ENCODE measurements around the gene DLGAP1. TPM values are rescaled to one million over a fixed set of nuclear protein-coding genes. Genes with fewer than 3 reads are reported as not detected.

DLGAP1 gene
- total and polyA plus RNA-seq, 3 experiments from 2014 or later, result 0.07 to 0.46 TPM; not detected in 1

DNA sequence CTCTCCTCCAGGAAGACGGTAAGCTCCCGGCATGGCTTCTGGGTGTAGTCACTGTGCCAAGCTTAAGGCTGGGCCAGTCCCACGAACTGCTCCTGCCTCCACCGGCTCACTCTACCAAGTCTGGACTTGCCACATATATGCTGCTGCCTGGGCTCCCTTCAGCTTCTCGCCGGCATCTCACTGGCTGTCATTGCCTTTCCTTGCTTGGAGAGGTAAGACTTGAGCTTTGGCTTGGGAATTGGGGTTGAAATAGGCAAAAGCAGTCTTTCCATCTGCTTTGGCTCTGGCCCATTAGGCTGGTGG is 524.1 kb downstream of the DLGAP1 start:
- H3K27me3 Mint-ChIP-seq, result peaks cover 0 to 8% of the 10 kb centered on the region in 2 donors
- H3K36me3 Mint-ChIP-seq, result no peaks in the 10 kb centered on the region
- CTCF ChIA-PET, result no interaction called here

DNA sequence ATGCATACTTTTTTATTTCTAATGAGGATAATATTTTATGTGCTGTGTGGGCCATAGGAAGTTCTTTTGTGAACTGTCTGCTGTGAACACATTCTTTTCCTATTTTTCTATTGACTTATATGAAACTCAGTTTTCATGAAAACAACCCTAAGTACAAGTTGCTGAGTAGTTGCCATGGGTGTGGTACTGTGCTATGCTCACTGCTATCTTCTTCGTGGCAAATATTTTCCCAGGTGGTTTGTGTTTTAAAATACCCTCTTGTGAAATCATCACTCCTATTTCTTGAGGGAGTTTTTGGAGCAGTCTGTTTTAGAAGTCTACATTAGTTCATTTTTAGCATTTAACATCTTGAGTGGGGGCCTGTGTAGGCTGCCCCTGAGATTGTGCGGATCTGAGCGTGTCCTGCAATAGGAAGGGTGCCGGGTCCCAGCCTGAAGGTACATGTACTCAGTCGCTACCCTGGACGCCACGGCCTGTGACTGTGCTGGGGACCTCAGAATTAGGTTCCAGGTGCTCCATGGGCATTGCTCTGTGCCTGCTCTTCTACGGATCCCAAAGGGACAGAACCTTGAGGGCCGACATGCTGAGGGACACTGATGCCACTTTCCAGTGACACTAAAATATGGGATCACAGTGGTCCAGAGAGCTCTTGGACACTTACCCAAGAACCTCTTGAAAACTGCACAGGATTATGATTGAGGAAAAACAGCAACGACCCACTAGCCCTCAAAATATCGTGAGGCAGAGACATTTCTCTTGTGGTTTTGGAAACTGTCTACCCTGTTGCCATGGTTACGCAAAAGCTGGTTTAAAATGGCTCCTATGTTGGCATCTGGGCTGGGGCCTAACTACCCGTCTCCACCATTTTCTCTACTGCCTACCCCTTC is 524.7 kb downstream of the DLGAP1 start:
- Histone ChIP-seq H3K27ac (ENCODE audit: low read depth, low read length) (no peak overlapping the region), H3K27me3 (ENCODE audit: insufficient read depth, low read length, poor library complexity, severe bottlenecking) (no peaks in the 10 kb centered on the region), H3K4me1 (ENCODE audit: insufficient read depth, low read length) (no peaks in the 10 kb centered on the region), H3K36me3 (ENCODE audit: insufficient read depth, low read length) (no peaks in the 10 kb centered on the region), H3K9me3 (ENCODE audit: low read length) (no peaks in the 10 kb centered on the region), H3K4me3 (ENCODE audit: low read length) (no peak overlapping the region)
- POLR2A ChIA-PET, result no interaction called here
- Mint-ChIP-seq H3K9me3 (peaks cover 0 to 4% (median 2%) of the 10 kb centered on the region in 5 donors), H3K4me1 (no peaks in the 10 kb centered on the region), H3K27me3 (peaks cover under 1 to 9% of the 10 kb centered on the region in 2 donors), H3K36me3 (no peaks in the 10 kb centered on the region), H3K4me3 (no peak overlapping the region), H3K27ac (no peak overlapping the region)
- no peak for DNase-seq
- CTCF ChIA-PET, result no interaction called here

More for the DNA sequence above, 524.1 kb downstream of the DLGAP1 start:
- Histone ChIP-seq H3K4me3 (ENCODE audit: low read length) (no peak overlapping the region), H3K27me3 (ENCODE audit: insufficient read depth, low read length, poor library complexity, severe bottlenecking) (no peaks in the 10 kb centered on the region), H3K27ac (ENCODE audit: low read depth, low read length) (no peak overlapping the region), H3K36me3 (ENCODE audit: insufficient read depth, low read length) (no peaks in the 10 kb centered on the region), H3K9me3 (ENCODE audit: low read length) (no peaks in the 10 kb centered on the region), H3K4me1 (ENCODE audit: insufficient read depth, low read length) (no peaks in the 10 kb centered on the region)
- DNase-seq, result no peak
- no peak overlapping the region for H3K27ac Mint-ChIP-seq
- no peak overlapping the region for H3K4me3 Mint-ChIP-seq
- POLR2A ChIA-PET, result no interaction called here
- peaks cover 0 to 4% (median 2%) of the 10 kb centered on the region in 5 donors for H3K9me3 Mint-ChIP-seq
- no peaks in the 10 kb centered on the region for H3K4me1 Mint-ChIP-seq

DNA sequence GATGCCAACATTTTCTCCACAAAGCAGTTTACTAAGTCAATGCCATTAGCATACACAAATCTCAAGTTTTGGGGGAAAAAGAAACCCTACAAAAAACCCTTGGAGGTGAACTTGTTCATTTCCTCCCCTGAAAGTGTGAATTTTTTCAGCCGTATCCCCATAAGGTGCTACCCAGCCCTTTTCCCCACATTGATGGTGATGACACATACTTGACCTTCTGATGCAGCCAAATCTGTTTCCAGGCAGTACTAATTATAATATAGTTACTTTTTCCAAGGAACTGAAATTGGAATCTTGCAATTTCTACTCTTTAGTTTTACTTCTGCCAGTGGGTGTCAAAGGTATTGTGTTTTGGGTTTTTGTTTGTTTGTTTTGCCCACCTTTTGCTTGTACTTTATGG is 530.7 kb downstream of the DLGAP1 start:
- Histone ChIP-seq H3K4me3 (ENCODE audit: low read length) (no peak overlapping the region), H3K9me3 (ENCODE audit: low read length) (no peaks in the 10 kb centered on the region), H3K27me3 (ENCODE audit: insufficient read depth, low read length, poor library complexity, severe bottlenecking) (no peaks in the 10 kb centered on the region), H3K4me1 (ENCODE audit: insufficient read depth, low read length) (no peaks in the 10 kb centered on the region), H3K27ac (ENCODE audit: low read depth, low read length) (no peak overlapping the region), H3K36me3 (ENCODE audit: insufficient read depth, low read length) (no peaks in the 10 kb centered on the region)
- Mint-ChIP-seq H3K4me1 (no peaks in the 10 kb centered on the region), H3K4me3 (no peak overlapping the region), H3K36me3 (no peaks in the 10 kb centered on the region), H3K27me3 (peaks cover 3 to 20% of the 10 kb centered on the region in 2 donors), H3K9me3 (peaks cover 0 to 4% (median 2%) of the 10 kb centered on the region in 5 donors), H3K27ac (no peak overlapping the region)
- POLR2A ChIA-PET, result no interaction called here
- no peak for DNase-seq
- CTCF ChIA-PET, result no interaction called here

DNA sequence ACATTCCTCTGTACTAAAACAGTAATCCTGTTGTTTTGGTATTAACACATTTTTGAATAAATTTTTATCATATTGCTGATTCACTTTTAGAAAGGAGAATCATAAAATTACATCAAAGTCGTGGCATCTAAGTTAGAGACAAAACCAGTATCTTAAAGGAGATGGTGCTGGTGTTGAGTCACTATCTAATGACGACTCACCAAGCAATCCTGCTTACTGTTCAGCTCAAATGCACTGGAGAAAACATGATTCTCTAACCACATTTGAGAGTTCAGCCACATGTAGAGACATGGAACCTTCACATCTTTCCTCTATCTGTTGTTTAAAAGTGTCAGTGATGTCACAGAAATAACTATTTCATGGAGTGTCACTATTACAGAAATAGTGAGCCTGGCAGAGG is 531.4 kb downstream of the DLGAP1 start:
- Histone ChIP-seq H3K36me3 (ENCODE audit: insufficient read depth, low read length) (no peaks in the 10 kb centered on the region), H3K4me3 (ENCODE audit: low read length) (no peak overlapping the region), H3K27ac (ENCODE audit: low read depth, low read length) (no peak overlapping the region), H3K27me3 (ENCODE audit: insufficient read depth, low read length, poor library complexity, severe bottlenecking) (no peaks in the 10 kb centered on the region), H3K9me3 (ENCODE audit: low read length) (no peaks in the 10 kb centered on the region), H3K4me1 (ENCODE audit: insufficient read depth, low read length) (no peaks in the 10 kb centered on the region)
- H3K27me3 Mint-ChIP-seq, result peaks cover 3 to 20% of the 10 kb centered on the region in 2 donors
- CTCF ChIA-PET, result no interaction called here
- POLR2A ChIA-PET, result no interaction called here
- DNase-seq, result no peak
- H3K9me3 Mint-ChIP-seq, result peaks cover 0 to 4% (median 2%) of the 10 kb centered on the region in 5 donors
- H3K4me3 Mint-ChIP-seq, result no peak overlapping the region
- H3K36me3 Mint-ChIP-seq, result no peaks in the 10 kb centered on the region
- H3K27ac Mint-ChIP-seq, result no peak overlapping the region
- no peaks in the 10 kb centered on the region for H3K4me1 Mint-ChIP-seq

DNA sequence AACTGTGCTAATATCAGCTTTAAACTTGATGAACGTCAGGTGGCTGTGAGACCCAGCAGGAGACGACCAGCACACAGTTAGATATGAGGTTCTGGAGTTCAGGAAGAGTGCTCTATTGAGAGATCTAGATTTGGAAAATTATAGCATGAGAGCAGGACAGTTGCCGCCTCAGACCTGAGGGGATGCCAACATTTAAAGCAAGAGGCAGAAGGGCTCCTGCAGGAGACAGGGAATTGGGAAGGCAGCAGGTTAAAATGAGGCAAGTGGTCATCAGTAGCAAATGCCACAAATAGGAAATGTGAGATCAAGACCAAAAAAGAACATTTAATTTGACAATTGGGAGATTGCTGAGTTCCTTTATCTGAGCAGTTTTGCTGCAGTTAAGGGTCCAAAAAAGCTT is 533.3 kb downstream of the DLGAP1 start:
- Mint-ChIP-seq H3K27me3 (peaks cover 4 to 21% of the 10 kb centered on the region in 2 donors), H3K9me3 (peaks cover 0 to 3% (median 0%) of the 10 kb centered on the region in 5 donors), H3K4me3 (no peak overlapping the region), H3K27ac (no peak overlapping the region), H3K36me3 (no peaks in the 10 kb centered on the region), H3K4me1 (no peaks in the 10 kb centered on the region)
- no peaks in the 10 kb centered on the region for H3K9me3 ChIP-seq (ENCODE audit: low read length)
- no peaks in the 10 kb centered on the region for H3K36me3 ChIP-seq (ENCODE audit: insufficient read depth, low read length)
- H3K27me3 ChIP-seq (ENCODE audit: insufficient read depth, low read length, poor library complexity, severe bottlenecking), result no peaks in the 10 kb centered on the region
- H3K27ac ChIP-seq (ENCODE audit: low read depth, low read length), result no peak overlapping the region
- no peak for DNase-seq
- POLR2A ChIA-PET, result no interaction called here
- H3K4me3 ChIP-seq (ENCODE audit: low read length), result no peak overlapping the region
- CTCF ChIA-PET, result no interaction called here
- H3K4me1 ChIP-seq (ENCODE audit: insufficient read depth, low read length), result no peaks in the 10 kb centered on the region

DNA sequence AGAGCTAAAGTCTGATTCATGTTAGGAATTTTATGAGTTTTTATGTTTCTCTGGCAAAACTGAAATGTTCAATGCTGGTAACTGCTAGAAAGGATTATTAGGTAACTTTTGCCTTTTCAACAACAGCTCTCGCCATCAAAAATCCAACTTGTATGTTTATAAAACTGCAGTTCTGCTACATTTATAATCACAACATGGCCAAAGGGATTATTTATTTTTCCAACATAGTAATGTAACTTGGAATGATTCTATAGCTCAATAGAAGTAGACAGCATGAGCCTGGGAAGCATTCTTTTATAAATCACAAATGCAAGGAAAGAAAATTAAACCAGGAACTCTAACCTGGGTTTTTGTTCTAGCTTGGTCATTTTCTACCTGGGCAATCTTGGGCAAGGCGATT is 534.3 kb downstream of the DLGAP1 start:
- no peak for DNase-seq
- Histone ChIP-seq H3K36me3 (ENCODE audit: insufficient read depth, low read length) (no peaks in the 10 kb centered on the region), H3K4me1 (ENCODE audit: insufficient read depth, low read length) (no peaks in the 10 kb centered on the region), H3K27ac (ENCODE audit: low read depth, low read length) (no peak overlapping the region), H3K9me3 (ENCODE audit: low read length) (no peaks in the 10 kb centered on the region), H3K4me3 (ENCODE audit: low read length) (no peak overlapping the region), H3K27me3 (ENCODE audit: insufficient read depth, low read length, poor library complexity, severe bottlenecking) (no peaks in the 10 kb centered on the region)
- POLR2A ChIA-PET, result no interaction called here
- no peak overlapping the region for H3K27ac Mint-ChIP-seq
- peaks cover 4 to 15% of the 10 kb centered on the region in 2 donors for H3K27me3 Mint-ChIP-seq
- CTCF ChIA-PET, result no interaction called here
- H3K36me3 Mint-ChIP-seq, result no peaks in the 10 kb centered on the region
- no peaks in the 10 kb centered on the region for H3K4me1 Mint-ChIP-seq
- H3K4me3 Mint-ChIP-seq, result no peak overlapping the region
- H3K9me3 Mint-ChIP-seq, result peaks cover 0 to 3% (median 0%) of the 10 kb centered on the region in 5 donors

DNA sequence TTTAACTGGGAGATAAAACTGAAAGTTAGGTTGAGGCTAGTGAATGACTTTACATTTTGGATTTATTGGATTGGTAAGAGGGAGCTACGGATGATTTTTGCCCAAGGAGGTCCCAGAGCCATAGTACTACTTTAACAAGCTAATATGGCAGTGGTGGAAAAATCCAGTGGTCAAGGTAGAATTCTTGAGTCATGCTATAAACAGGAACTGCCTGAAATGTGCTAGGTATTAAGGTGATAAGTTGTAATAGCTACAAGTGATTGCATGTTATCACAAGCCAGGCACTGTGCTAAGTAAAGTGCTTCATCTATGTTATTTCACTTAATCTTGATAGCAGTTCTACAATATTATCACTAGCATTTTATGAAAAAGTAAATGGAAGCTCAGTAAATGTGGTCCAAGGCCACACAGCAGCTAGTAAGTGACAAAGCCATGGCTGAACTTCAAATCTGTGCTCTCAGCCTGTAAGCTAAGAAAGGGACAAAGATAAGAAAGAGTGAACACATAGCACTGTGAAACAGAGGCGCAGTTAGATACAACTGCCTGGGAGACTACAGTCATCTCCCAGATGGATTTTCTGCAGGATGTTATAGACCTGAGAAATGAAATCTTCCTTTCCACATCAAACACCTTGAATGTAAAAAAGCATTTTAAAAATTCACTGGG is 535.6 kb downstream of the DLGAP1 start:
- Mint-ChIP-seq H3K27me3 (peaks cover 1 to 15% of the 10 kb centered on the region in 2 donors), H3K27ac (no peak overlapping the region), H3K36me3 (no peaks in the 10 kb centered on the region), H3K4me1 (no peaks in the 10 kb centered on the region), H3K9me3 (peaks cover 0 to 3% (median 0%) of the 10 kb centered on the region in 5 donors), H3K4me3 (no peak overlapping the region)
- no peak for DNase-seq
- ChIA-PET POLR2A (no interaction called here), CTCF (no interaction called here)
- Histone ChIP-seq H3K36me3 (ENCODE audit: insufficient read depth, low read length) (no peaks in the 10 kb centered on the region), H3K27ac (ENCODE audit: low read depth, low read length) (no peak overlapping the region), H3K4me3 (ENCODE audit: low read length) (no peak overlapping the region), H3K27me3 (ENCODE audit: insufficient read depth, low read length, poor library complexity, severe bottlenecking) (no peaks in the 10 kb centered on the region), H3K4me1 (ENCODE audit: insufficient read depth, low read length) (no peaks in the 10 kb centered on the region), H3K9me3 (ENCODE audit: low read length) (no peaks in the 10 kb centered on the region)

DNA sequence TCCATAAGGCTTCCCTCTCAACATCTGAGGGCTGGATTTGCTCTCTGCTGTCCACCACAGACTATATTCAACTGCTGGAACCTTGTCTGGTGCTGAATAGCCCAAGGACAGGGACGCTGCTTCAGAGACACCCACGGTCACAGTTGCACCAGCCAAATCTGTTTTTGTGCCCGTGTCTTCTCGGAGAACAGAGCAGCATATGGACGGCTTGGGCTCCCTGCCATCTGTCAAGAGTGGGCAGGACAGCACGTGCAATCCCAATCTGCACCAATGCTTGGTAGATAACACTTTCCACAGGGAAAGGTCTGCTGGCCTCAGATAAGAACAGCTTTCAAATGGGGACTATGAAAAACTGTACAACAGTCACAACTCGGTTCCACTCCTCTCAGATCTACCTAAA is 539.0 kb downstream of the DLGAP1 start:
- ChIA-PET CTCF (no interaction called here), POLR2A (no interaction called here)
- Mint-ChIP-seq H3K9me3 (peaks cover 0 to 3% (median 0%) of the 10 kb centered on the region in 5 donors), H3K36me3 (no peaks in the 10 kb centered on the region), H3K4me1 (no peaks in the 10 kb centered on the region), H3K27ac (no peak overlapping the region), H3K4me3 (no peak overlapping the region), H3K27me3 (peaks cover 1 to 11% of the 10 kb centered on the region in 2 donors)
- Histone ChIP-seq H3K36me3 (ENCODE audit: insufficient read depth, low read length) (no peaks in the 10 kb centered on the region), H3K4me1 (ENCODE audit: insufficient read depth, low read length) (no peaks in the 10 kb centered on the region), H3K27me3 (ENCODE audit: insufficient read depth, low read length, poor library complexity, severe bottlenecking) (no peaks in the 10 kb centered on the region), H3K27ac (ENCODE audit: low read depth, low read length) (no peak overlapping the region), H3K9me3 (ENCODE audit: low read length) (no peaks in the 10 kb centered on the region), H3K4me3 (ENCODE audit: low read length) (no peak overlapping the region)
- DNase-seq, result no peak

Data from CD8-positive, alpha-beta memory T cell (primary cell).